Mesenchymal stem cell (in vitro differentiated cells and primary cell): ENCODE data around the gene SEPTIN1. TPM values are rescaled to one million over a fixed set of nuclear protein-coding genes. Genes with fewer than 3 reads are reported as not detected.

Experiments
- DNase-seq: peaks from one replicate; pipeline ENCODE4 v3.0.0-alpha.2; 2013
- H2AFZ ChIP-seq: one replicate; pipeline ENCODE4 v1.6.1; 2013; ENCODE audit warnings: low read depth, mild to moderate bottlenecking, control low read depth, inconsistent platforms, low read length, moderate library complexity
- H2AK5ac ChIP-seq: 2 replicates; pipeline ENCODE4 v1.6.1; 2013; ENCODE audit warnings: low read length, moderate library complexity, mild to moderate bottlenecking, inconsistent platforms; ENCODE audit not compliant: severe bottlenecking
- H2BK120ac ChIP-seq: one replicate; pipeline ENCODE4 v1.6.1; 2013; ENCODE audit warnings: low read depth, mild to moderate bottlenecking, inconsistent platforms, low read length, moderate library complexity
- H2BK12ac ChIP-seq, 2 experiments: one replicate each; pipeline ENCODE4 v1.6.1; 2013; ENCODE audit warnings: inconsistent platforms in 2 of 2, low read length in 2 of 2, mild to moderate bottlenecking in 2 of 2, moderate library complexity in 2 of 2, control low read depth in 1 of 2
- H2BK15ac ChIP-seq: one replicate; pipeline ENCODE4 v1.6.1; 2013; ENCODE audit warnings: mild to moderate bottlenecking, low read depth, inconsistent platforms; ENCODE audit not compliant: poor library complexity, severe bottlenecking
- H2BK5ac ChIP-seq: 2 replicates; pipeline ENCODE4 v1.6.1; 2013; ENCODE audit warnings: low read depth, mild to moderate bottlenecking, low read length, control low read depth, inconsistent platforms; ENCODE audit not compliant: poor library complexity, severe bottlenecking
- H3K14ac ChIP-seq, 2 experiments: one replicate each; pipeline ENCODE4 v1.6.1; 2013; ENCODE audit warnings: inconsistent platforms in 2 of 2, low read length in 2 of 2, control low read depth in 1 of 2, mild to moderate bottlenecking in 1 of 2, moderate library complexity in 1 of 2
- H3K18ac ChIP-seq, 2 experiments: one replicate each; pipeline ENCODE4 v1.6.1; 2013; ENCODE audit warnings: inconsistent platforms in 2 of 2, low read length in 2 of 2, control low read depth in 1 of 2, low read depth in 1 of 2, mild to moderate bottlenecking in 1 of 2
- H3K23ac ChIP-seq, 2 experiments: one replicate each; pipeline ENCODE4 v1.6.1; 2013; ENCODE audit warnings: inconsistent platforms in 2 of 2, low read length in 2 of 2, mild to moderate bottlenecking in 2 of 2, moderate library complexity in 2 of 2, control low read depth in 1 of 2
- H3K27ac ChIP-seq: 2 replicates; pipeline ENCODE4 v1.5.1; 2013; ENCODE audit warnings: mild to moderate bottlenecking, moderate library complexity, low read length, control low read depth, inconsistent platforms; ENCODE audit not compliant: poor library complexity, severe bottlenecking
- H3K27me3 ChIP-seq, 2 experiments: 2 replicates each; pipeline versions ENCODE4 v1.6.1 to v1.7.0; 2013; ENCODE audit warnings: low read length in 2 of 2, mild to moderate bottlenecking in 2 of 2, moderate library complexity in 2 of 2, control low read depth in 1 of 2, inconsistent platforms in 1 of 2; ENCODE audit not compliant: control insufficient read depth in 1 of 2, insufficient read depth in 1 of 2
- H3K36me3 ChIP-seq, 2 experiments: 2 replicates each; pipeline versions ENCODE4 v1.6.1 to v1.7.0; 2013; ENCODE audit warnings: low read length in 2 of 2, control low read depth in 1 of 2, inconsistent platforms in 1 of 2, low read depth in 1 of 2, mild to moderate bottlenecking in 1 of 2; ENCODE audit not compliant: insufficient read depth in 2 of 2, control insufficient read depth in 1 of 2
- H3K4ac ChIP-seq, 2 experiments: one replicate each; pipeline ENCODE4 v1.6.1; 2013; ENCODE audit warnings: inconsistent platforms in 2 of 2, low read length in 2 of 2, mild to moderate bottlenecking in 2 of 2, moderate library complexity in 2 of 2, control low read depth in 1 of 2, low read depth in 1 of 2
- H3K4me1 ChIP-seq: 2 replicates; pipeline ENCODE4 v1.6.1; 2013; ENCODE audit warnings: low read depth, low read length, control low read depth; ENCODE audit not compliant: control insufficient read depth, insufficient read depth
- H3K4me2 ChIP-seq: 2 replicates; pipeline ENCODE4 v1.6.1; 2013; ENCODE audit warnings: low read length, mild to moderate bottlenecking, inconsistent platforms; ENCODE audit not compliant: poor library complexity, severe bottlenecking
- H3K4me3 ChIP-seq, 2 experiments: 2 replicates each; pipeline versions ENCODE4 v1.5.1 to v1.7.0; 2013; ENCODE audit warnings: low read length in 2 of 2, mild to moderate bottlenecking in 2 of 2, control low read depth in 1 of 2, low read depth in 1 of 2; ENCODE audit not compliant: insufficient read depth in 1 of 2
- H3K79me1 ChIP-seq: replicated peaks from 2 replicates; pipeline ENCODE4 v1.6.1; 2013; ENCODE audit warnings: mild to moderate bottlenecking, control low read depth, low read length, inconsistent platforms; ENCODE audit not compliant: poor library complexity, severe bottlenecking
- H3K9ac ChIP-seq: 2 replicates; pipeline ENCODE4 v1.7.0; 2013; ENCODE audit warnings: mild to moderate bottlenecking, low read length, moderate library complexity
- H3K9me3 ChIP-seq: 2 replicates; pipeline ENCODE4 v1.7.0; 2013; ENCODE audit warnings: mild to moderate bottlenecking, low read length; ENCODE audit not compliant: control insufficient read depth
- H4K8ac ChIP-seq: one replicate; pipeline ENCODE4 v1.6.1; 2013; ENCODE audit warnings: inconsistent platforms, mild to moderate bottlenecking, low read length, moderate library complexity
- H4K91ac ChIP-seq: one replicate; pipeline ENCODE4 v1.6.1; 2013; ENCODE audit warnings: mild to moderate bottlenecking, low read length, inconsistent platforms
- WGBS: methylation state at CpG from one replicate; pipeline ENCODE4 v1.1.7; 2013; ENCODE audit warnings: mixed read lengths; 5-methylcytosine and 5-hydroxymethylcytosine counted together
- polyA plus RNA-seq, 2 experiments: library from polyadenylated mRNA; stranded (reverse); fragments of 200-250 nt; gene quantifications; one replicate each; pipeline ENCODE4 v1.2.3, GENCODE V29; 2013

The SEPTIN1 gene, protein sequence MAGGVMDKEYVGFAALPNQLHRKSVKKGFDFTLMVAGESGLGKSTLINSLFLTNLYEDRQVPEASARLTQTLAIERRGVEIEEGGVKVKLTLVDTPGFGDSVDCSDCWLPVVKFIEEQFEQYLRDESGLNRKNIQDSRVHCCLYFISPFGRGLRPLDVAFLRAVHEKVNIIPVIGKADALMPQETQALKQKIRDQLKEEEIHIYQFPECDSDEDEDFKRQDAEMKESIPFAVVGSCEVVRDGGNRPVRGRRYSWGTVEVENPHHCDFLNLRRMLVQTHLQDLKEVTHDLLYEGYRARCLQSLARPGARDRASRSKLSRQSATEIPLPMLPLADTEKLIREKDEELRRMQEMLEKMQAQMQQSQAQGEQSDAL
- 1.3 TPM for polyA plus RNA-seq (2013, experiment 1 of 2)
- polyA plus RNA-seq (2013, experiment 2 of 2) = 1.3 TPM

DNA sequence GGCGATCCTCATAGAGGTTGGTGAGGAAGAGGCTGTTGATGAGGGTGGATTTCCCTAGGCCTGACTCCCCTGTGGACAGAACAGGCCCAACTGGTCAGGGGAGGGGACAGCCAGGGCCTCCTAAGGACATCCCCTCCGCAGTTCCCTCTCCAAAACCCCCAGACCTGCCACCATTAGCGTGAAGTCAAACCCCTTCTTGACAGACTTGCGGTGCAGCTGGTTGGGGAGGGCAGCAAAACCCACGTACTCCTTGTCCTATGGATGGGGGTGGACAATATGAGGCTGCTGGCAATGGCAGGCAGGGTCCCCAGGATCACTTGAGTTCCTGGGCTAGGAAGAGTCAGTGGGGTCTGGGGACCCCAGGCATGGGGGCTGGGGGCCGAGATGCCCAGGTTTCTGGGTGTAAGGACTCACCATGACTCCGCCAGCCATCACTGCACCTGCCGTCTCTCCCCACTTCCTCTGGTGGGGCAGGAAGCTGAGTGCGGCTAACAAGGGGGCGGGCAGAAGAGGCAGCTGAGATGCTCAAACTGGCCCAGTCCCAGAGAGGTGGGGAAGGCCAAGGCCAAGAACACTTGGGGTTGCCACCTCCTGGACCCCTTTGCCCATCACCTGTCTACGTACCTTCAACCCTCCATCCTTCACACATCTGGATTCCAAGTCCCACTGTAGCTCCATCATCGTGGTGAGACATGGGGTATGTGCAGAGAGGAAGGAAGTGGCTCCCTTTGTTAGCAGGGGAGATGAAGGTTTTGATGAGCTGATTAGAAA lies at the start of gene SEPTIN1:
Gene SEPTIN1 (minus strand): TSS at position 451 of the 771 bp plus-strand sequence. CDS start 19 bp downstream, at position 432.
- Histone ChIP-seq H3K9me3 (no peaks in the 10 kb centered on the region), H3K27me3 (no peaks in the 10 kb centered on the region), H3K23ac (peak within 1 kb of the TSS in 1 of 2 experiments; percentile 46), H3K9ac (no peak within 1 kb of the TSS), H4K91ac (peak within 1 kb of the TSS; percentile 29), H3K14ac (no peak within 1 kb of the TSS), H2AFZ (no peak within 1 kb of the TSS), H3K79me1 (peaks cover 5% of the 10 kb centered on the region), H3K4me3 (no peak within 1 kb of the TSS), H3K36me3 (peaks cover 7% of the 10 kb centered on the region in 2 experiments), H2BK15ac (peak within 1 kb of the TSS; percentile 54), H2AK5ac (no peak within 1 kb of the TSS), H3K4ac (no peak within 1 kb of the TSS), H3K27ac (no peak within 1 kb of the TSS), H3K18ac (no peak within 1 kb of the TSS), H3K4me2 (no peak within 1 kb of the TSS), H2BK12ac (no peak within 1 kb of the TSS), H4K8ac (no peak within 1 kb of the TSS), H2BK120ac (no peak within 1 kb of the TSS), H2BK5ac (no peak within 1 kb of the TSS), H3K4me1 (peaks cover 16% of the 10 kb centered on the region)
- no peak for DNase-seq
- 95% methylated on average over 10 of the region's 12 CpGs for WGBS

DNA sequence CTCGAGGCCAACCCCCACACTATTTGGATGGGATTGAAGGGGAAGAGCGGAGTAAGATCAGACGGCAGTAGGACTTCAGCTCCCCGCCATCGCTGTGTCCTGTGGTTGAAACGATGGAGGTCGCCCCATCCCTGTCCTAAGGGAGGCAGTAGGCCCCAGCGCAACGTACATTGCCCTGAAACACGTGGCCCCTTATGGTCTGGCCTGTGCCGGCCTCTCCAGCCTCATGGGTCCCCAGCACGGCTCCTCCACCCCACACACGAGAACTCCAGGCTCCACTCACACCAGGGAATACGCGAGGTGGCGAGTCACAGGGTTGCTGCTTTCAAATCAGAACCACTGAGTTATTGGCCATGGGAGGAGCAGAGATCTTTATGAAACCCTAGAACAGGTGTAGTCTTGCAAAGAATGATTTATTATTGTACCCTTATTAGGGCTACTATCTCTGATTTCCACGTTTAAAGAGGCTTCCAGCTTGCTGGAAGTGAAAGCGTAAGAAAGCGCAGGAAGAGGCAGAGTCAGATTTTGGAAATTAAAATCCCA lies 48.1 kb upstream of the SEPTIN1 start:
- Histone ChIP-seq H3K4me1 (peaks cover 10% of the 10 kb centered on the region), H3K27ac (no peak overlapping the region), H3K18ac (no peak overlapping the region), H3K36me3 (peaks cover 12 to 15% of the 10 kb centered on the region in 2 experiments), H2AFZ (peak overlapping the region; percentile 78), H3K79me1 (peaks cover 16% of the 10 kb centered on the region), H3K4ac (no peak overlapping the region), H2BK5ac (no peak overlapping the region), H2AK5ac (no peak overlapping the region), H2BK120ac (no peak overlapping the region), H3K23ac (no peak overlapping the region), H3K14ac (no peak overlapping the region), H3K27me3 (peaks cover 0 to 10% of the 10 kb centered on the region in 2 experiments), H3K4me2 (no peak overlapping the region), H3K4me3 (peak overlapping the region in 1 of 2 experiments; percentile 98), H4K8ac (peak overlapping the region; percentile 54), H3K9me3 (no peaks in the 10 kb centered on the region), H2BK15ac (no peak overlapping the region), H3K9ac (peak overlapping the region; percentile 86), H2BK12ac (no peak overlapping the region), H4K91ac (peak overlapping the region; percentile 12)
- DNase-seq = no peak
- WGBS = 55% methylated on average over 16 of the region's 19 CpGs

DNA sequence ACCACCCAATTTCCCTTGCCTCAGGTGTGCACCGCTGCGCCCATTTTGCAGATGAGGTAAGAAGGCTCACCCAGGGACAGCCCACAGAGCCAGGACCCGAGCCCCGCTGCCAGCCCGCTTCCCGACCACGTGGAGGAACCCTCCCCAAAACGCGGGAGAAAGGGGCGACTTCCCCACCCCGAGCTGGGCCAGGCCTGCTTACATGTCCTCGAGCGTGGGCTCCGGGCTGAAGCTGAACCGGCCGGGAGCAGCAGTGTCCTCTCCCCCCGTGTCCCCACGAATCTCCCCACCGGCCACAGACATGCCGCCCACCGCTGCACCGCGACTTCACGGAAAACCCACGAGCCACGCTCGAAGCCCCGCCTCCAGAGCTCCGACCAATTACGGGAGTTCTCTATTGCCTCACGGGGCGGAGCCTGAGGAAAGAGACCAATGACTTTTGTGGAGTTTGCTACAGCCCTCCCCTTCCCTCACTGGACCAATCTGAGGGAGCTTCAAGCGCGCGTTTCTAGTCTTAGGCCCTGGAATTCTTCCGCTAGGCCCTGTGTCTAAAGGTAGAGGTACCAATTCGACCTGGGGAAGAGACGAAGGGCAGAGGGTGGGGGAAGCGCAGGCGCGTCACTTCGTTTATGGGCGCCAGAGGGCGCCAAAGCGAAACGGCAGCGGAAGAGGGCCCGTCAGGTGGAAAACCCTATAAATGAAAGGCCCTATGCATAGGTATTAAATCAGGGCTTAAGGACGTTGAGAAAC lies 47.5 kb upstream of the SEPTIN1 start, which contains the start of gene DCTPP1:
Gene DCTPP1 (minus strand): TSS at position 353 of the 750 bp plus-strand sequence. CDS start 50 bp downstream, at position 303.
- Histone ChIP-seq H2BK15ac (peak within 1 kb of the TSS; percentile 74), H3K9ac (peak within 1 kb of the TSS; percentile 86), H3K18ac (peak within 1 kb of the TSS; percentile 19 to 77), H3K36me3 (peaks cover 16 to 17% of the 10 kb centered on the region in 2 experiments), H3K79me1 (peaks cover 18% of the 10 kb centered on the region), H2BK120ac (no peak within 1 kb of the TSS), H3K23ac (peak within 1 kb of the TSS in 1 of 2 experiments; percentile 49), H4K8ac (peak within 1 kb of the TSS; percentile 98), H3K9me3 (no peaks in the 10 kb centered on the region), H3K4me1 (peaks cover 10% of the 10 kb centered on the region), H4K91ac (peak within 1 kb of the TSS; percentile 12), H3K4me2 (peak within 1 kb of the TSS; percentile 96), H3K27me3 (peaks cover 0 to 9% of the 10 kb centered on the region in 2 experiments), H3K4ac (peak within 1 kb of the TSS in 1 of 2 experiments; percentile 60), H3K4me3 (peak within 1 kb of the TSS; percentile 89 to 98), H2AK5ac (peak within 1 kb of the TSS; percentile 54), H2BK12ac (no peak within 1 kb of the TSS), H2AFZ (peak within 1 kb of the TSS; percentile 87), H3K14ac (peak within 1 kb of the TSS in 1 of 2 experiments; percentile 61), H2BK5ac (no peak within 1 kb of the TSS), H3K27ac (no peak within 1 kb of the TSS)
- 3% methylated on average over 47 of the region's 49 CpGs for WGBS
- DNase-seq = peak; percentile 99
